ENCODE results near the gene ROGDI.

Gene ROGDI

GRCh38 chr16:4801962-4802658 lies at the start of gene ROGDI:
Gene ROGDI, minus strand, starts transcription at chr16:4802633. Its CDS starts 62 bp downstream, at chr16:4802571.
- no peak for FAIRE-seq

GRCh38 chr16:4850211-4850610 lies 47.8 kb upstream of the ROGDI start:
- FAIRE-seq, result no peak

GRCh38 chr16:4847774-4848587 lies 45.5 kb upstream of the ROGDI start:
- no peak for FAIRE-seq

GRCh38 chr16:4846901-4847773 lies 44.7 kb upstream of the ROGDI start, which contains the start of the genes GLYR1 and UBN1:
Gene GLYR1, minus strand, starts transcription at chr16:4847288. Its CDS starts 23 bp downstream, at chr16:4847265.
Gene UBN1, plus strand, starts transcription at chr16:4847481. Its CDS starts 5,437 bp downstream, at chr16:4852918.
- FAIRE-seq, result no peak

- FAIRE-seq, result no peak
These were observed 44.1 kb upstream of the ROGDI start for GRCh38 chr16:4846503-4846900.

- no peak for FAIRE-seq
These were observed 38.6 kb upstream of the ROGDI start for GRCh38 chr16:4840984-4841383.

- FAIRE-seq, result no peak
These were observed 37.5 kb upstream of the ROGDI start for GRCh38 chr16:4839942-4840341.

- FAIRE-seq, result no peak
These were observed 35.5 kb upstream of the ROGDI start for GRCh38 chr16:4837733-4838501.

- FAIRE-seq, result no peak
These were observed 34.3 kb upstream of the ROGDI start for GRCh38 chr16:4836727-4837126.

- no peak for FAIRE-seq
These were observed 31.2 kb upstream of the ROGDI start for GRCh38 chr16:4833584-4833983.

GRCh38 chr16:4832698-4833343 lies 30.4 kb upstream of the ROGDI start:
- FAIRE-seq, result no peak

GRCh38 chr16:4831616-4832015 lies 29.2 kb upstream of the ROGDI start:
- no peak for FAIRE-seq

- FAIRE-seq, result no peak
These were observed 28.0 kb upstream of the ROGDI start for GRCh38 chr16:4830408-4830807.

- FAIRE-seq, result no peak
These were observed 26.3 kb upstream of the ROGDI start for GRCh38 chr16:4828567-4829321.

- no peak for FAIRE-seq
These were observed 24.5 kb upstream of the ROGDI start for GRCh38 chr16:4826980-4827379.

GRCh38 chr16:4826526-4826925 lies 24.1 kb upstream of the ROGDI start:
- FAIRE-seq, result no peak

GRCh38 chr16:4825196-4825595 lies 22.8 kb upstream of the ROGDI start:
- no peak for FAIRE-seq

GRCh38 chr16:4820652-4821051 lies 18.2 kb upstream of the ROGDI start:
- no peak for FAIRE-seq

- no peak for FAIRE-seq
These were observed 12.2 kb upstream of the ROGDI start for GRCh38 chr16:4814542-4815173.

- FAIRE-seq, result no peak
These were observed 11.6 kb upstream of the ROGDI start for GRCh38 chr16:4814046-4814445.
